ENCODE results near the gene TMEM271. TPM values are rescaled to one million over a fixed set of nuclear protein-coding genes. Genes with fewer than 3 reads are reported as not detected.

Gene TMEM271
- total RNA-seq, 2 donors from 2014 or later, result not detected

GRCh38 chr4:587671-588350 lies 11.7 kb upstream of the TMEM271 start:
- intact Hi-C loops (cut with DNase I), result no loop called here
- DNase-seq (ENCODE audit: low spot score), result no peak

GRCh38 chr4:583820-584219 lies 7.7 kb upstream of the TMEM271 start:
- intact Hi-C loops (cut with DNase I), result no loop called here

GRCh38 chr4:581753-582361 lies 5.8 kb upstream of the TMEM271 start:
- DNase-seq (ENCODE audit: low spot score), result no peak
- intact Hi-C loops (cut with DNase I), result no loop called here

More at GRCh38 chr4:583820-584219, 7.7 kb upstream of the TMEM271 start:
- no peak for DNase-seq (ENCODE audit: low spot score)

GRCh38 chr4:581181-581580 lies 5.1 kb upstream of the TMEM271 start:
- DNase-seq (ENCODE audit: low spot score), result no peak
- intact Hi-C loops (cut with DNase I), result no loop called here

- no peak for DNase-seq (ENCODE audit: low spot score)
- intact Hi-C loops (cut with DNase I), result no loop called here
Measured at GRCh38 chr4:579543-580175, 3.6 kb upstream of the TMEM271 start.

- DNase-seq (ENCODE audit: low spot score), result peak; percentile 76
- intact Hi-C loops (cut with DNase I), result no loop called here
Measured at GRCh38 chr4:578451-579443, 2.7 kb upstream of the TMEM271 start.

GRCh38 chr4:577499-578450 lies 1.7 kb upstream of the TMEM271 start:
- no peak for DNase-seq (ENCODE audit: low spot score)
- intact Hi-C loops (cut with DNase I), result no loop called here

- DNase-seq (ENCODE audit: low spot score), result no peak
- intact Hi-C loops (cut with DNase I), result no loop called here
Measured at GRCh38 chr4:576991-577498, 950 bp upstream of the TMEM271 start.

- intact Hi-C loops (cut with DNase I), result no loop called here
- DNase-seq (ENCODE audit: low spot score), result no peak
Measured at GRCh38 chr4:575281-576141, 584 bp downstream of the TMEM271 start.

- intact Hi-C loops (cut with DNase I), result no loop called here
- no peak for DNase-seq (ENCODE audit: low spot score)
Measured at GRCh38 chr4:574346-575161, 1.5 kb downstream of the TMEM271 start.

GRCh38 chr4:573122-573892 lies 2.8 kb downstream of the TMEM271 start:
- DNase-seq (ENCODE audit: low spot score), result no peak
- intact Hi-C loops (cut with DNase I), result no loop called here

- intact Hi-C loops (cut with DNase I), result no loop called here
- DNase-seq (ENCODE audit: low spot score), result no peak
Measured at GRCh38 chr4:572594-572993, 3.5 kb downstream of the TMEM271 start.

- intact Hi-C loops (cut with DNase I), result no loop called here
- DNase-seq (ENCODE audit: low spot score), result no peak
Measured at GRCh38 chr4:571838-572572, 4.1 kb downstream of the TMEM271 start.

- DNase-seq (ENCODE audit: low spot score), result no peak
- intact Hi-C loops (cut with DNase I), result no loop called here
Measured at GRCh38 chr4:570754-571153, 5.3 kb downstream of the TMEM271 start.

GRCh38 chr4:569958-570667 lies 6.0 kb downstream of the TMEM271 start:
- DNase-seq (ENCODE audit: low spot score), result no peak
- intact Hi-C loops (cut with DNase I), result no loop called here

Data from posterior vena cava (tissue), 2 donors.